Measurements from ENCODE around the gene SOWAHD.
"Not testable (repeated sequence)": the region's sequence is repeated elsewhere in the genome, so short reads cannot be mapped to it uniquely, and the experiment has no call there.

The SOWAHD gene

DNA sequence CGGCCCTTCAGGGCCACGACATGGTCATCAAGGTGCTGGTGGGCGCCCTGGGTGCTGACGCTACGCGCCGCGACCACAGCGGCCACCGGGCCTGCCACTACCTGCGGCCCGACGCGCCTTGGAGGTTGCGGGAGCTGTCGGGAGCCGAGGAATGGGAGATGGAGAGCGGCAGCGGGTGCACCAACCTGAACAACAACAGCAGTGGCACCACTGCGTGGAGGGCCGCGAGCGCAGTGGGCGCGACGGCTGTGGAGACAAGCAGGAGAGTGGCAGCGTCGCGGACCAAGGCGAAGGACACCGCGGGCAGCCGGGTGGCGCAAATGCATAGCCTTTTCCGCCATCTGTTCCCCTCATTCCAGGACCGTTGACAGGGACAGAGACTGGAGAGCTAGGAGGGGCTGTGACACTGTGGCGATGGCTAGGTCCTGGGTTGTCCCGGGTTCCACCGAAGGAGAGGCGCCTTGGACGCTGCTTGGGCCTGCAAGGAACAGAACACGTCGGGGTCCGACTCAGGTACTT lies 919 bp downstream of the SOWAHD start:
- no peak for DNase-seq

DNA sequence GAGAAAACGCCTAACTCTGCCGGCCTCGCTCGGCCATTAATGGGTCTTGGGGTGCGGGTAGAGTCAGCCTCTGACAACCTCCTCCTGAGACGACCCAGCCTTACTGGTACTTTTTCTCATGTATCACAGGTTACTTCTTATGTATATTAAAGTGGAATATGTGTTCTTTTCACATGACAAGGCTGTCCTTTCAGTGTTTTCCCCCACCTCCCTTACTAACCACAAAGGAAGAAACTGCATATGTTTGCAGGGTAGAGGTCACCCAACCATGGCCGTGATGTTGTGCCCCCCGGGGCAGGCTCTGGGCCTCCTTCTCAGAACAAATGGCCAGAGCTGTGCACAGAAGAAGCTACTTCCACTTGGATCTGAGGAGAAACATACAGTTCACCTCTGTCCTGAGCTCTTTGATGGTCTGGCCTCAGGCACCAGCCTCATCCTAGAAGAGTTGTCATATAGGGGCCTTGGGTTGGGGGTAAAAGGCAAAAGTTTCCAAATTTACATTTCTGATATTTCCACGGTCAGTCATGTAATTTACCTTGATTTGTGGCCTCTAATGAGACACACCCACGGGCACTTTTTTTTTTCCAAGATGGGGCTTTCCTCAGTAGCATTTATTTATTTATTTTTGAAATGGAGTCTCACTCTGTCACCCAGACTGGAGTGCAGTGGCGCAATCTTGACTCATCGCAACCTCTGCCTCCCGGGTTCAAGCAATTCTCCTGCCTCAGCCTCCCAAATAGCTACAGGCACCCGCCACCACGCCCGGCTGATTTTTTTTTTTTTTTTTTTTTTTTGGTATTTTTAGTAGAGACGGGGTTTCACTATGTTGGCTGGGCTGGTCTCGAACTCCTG lies 1.9 kb downstream of the SOWAHD start:
- DNase-seq: peak; percentile 8

DNA sequence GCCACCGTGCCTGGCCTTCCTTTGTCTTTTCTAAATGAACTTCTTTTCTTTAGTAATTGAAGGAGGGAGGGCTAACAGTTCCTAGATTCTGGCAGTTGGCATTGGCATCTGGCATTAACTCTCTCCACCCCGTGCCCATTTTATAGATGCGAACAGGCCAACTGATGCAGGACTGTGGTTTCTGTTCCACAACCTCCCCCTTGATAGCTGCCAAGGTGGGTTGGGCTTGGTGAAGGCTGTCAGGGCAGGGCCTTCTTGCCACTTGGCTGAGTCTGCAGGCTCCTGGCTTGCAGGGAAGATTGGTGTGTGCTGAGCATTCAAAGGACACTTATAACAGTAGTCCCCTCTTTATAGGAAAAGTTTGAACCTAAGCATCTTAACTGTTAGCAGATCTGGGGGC lies 4.3 kb downstream of the SOWAHD start:
- DNase-seq: no peak

DNA sequence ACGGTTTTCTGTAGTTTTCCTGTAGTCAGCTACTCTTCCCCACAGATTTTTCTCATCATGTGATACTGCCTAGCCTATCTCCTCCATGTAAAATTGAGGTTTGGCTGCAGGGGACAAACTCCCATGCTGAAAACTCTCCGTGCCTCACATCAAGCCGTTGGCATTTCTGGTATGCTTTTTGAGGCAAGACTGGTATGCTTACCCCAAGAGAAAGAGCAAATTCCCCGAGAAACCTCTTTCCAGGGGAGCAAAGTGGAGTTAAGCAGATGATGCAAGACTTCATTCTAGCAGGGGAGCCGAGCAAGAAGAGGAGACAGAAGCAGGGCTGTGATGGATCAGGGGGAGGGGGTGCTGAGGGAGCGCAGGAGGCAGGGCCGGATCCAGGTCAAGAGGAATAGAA lies 4.8 kb downstream of the SOWAHD start:
- DNase-seq: no peak

DNA sequence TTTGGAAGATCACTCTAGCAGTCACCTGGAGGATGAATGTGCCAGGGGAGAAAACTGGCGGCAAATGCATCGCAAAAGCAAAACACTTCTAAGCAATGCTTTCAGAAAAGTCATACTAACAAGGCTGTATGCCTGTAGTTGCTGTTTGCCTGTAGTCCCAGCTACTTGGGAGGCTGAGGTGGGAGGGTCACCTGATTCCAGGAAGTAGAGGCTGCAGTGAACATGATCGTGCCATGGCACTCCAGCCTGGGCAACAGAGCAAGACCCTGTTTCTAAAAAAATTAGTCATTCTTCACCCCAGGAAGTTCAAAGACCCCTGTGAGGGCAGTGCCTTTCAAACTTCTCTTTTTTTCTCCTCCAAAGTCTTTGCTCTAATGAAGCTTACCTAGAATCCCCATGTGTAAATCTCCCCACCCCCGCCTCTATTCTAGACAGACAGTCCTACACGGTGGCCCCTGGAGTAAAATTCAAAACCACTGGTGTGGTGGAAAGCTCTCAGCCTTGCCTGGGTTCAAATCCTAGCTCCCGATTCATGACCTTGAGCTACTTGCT lies 5.5 kb downstream of the SOWAHD start:
- DNase-seq: no peak

DNA sequence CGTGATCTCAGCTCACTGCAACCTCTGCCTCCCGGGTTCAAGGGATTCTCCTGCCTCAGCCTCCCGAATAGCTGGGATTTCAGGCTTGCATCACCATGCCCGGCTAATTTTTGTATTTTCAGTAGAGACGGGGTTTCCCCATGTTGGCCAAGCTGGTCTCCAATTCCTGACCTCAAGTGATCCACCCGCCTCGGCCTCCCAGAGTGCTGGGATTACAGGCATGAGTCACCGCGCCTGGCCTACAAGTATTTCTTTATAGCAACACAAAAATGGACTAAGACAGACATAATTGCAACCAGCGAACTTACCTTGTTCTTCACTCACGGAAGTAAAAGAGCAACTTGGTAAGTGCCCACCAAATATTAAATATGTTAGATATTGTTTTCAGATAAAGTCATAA lies 10.0 kb downstream of the SOWAHD start:
- not testable (repeated sequence) for DNase-seq

DNA sequence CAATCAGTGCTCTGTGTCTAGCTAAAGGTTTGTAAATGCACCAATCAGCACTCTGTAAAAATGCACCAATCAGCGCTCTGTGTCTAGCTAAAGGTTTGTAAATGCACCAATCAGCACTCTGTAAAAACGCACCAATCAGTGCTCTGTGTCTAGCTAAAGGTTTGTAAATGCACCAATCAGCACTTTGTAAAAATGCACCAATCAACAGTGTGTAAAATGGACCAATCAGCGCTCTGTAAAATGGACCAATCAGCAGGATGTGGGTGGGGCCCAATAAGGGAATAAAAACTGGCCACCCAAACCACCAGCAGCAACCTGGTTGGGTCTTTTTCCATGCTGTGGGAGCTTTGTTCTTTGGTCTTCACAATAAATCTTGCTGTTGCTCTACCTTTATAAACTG lies 11.0 kb downstream of the SOWAHD start:
- not testable (repeated sequence) for DNase-seq

DNA sequence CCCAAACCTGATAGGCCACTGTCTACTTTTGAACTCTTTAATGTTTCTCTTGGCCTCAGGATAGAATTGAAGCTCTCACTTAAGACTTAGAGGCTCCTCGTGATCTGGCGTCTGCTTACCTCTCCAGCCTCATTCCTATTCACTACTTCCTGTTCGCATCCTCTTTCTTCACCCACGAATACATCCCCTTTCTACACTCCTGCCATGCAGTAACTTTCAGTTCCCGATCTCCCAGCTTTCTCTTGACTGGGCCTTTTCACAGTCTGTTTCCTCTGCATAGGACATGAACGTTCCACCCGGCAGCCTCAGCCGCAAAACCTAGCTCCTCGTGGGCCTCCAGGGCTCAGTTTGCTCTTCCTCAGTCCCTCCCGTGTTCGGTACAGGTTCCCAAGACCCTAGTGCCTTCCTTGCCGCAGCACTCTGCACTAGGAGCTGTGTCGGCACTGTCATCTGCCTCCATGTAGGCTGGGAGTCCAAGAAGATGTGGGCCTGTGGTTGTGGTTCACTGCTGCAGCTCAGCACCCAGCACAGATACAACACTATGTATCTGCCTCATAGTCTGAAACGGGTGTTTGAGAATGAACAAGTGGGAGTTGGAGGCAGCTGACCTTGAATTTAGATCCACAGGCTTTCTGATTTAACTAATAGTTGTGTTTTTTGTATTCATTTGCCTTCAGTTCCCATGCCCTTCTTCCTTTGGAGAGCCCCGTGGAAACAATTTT lies 17.3 kb downstream of the SOWAHD start:
- DNase-seq: no peak

DNA sequence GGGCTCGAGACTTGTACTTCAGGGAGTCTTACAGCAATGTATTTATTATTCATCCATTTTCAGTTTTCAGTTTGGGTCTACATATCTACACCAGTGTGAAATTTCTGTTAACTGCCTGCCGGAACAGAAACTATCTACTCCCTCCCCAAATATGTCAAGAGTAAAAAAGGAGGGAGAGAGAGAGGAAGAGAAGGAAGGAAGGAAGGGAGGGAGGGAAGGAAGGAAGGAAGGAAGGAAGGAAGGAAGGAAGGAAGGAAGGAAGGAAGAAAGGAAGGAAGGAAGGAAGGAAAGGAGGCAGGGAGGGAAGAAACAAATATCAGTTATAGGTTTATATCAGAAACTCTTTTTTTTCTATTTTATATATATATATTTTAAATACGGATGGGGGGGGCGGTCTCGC lies 20.4 kb downstream of the SOWAHD start:
- DNase-seq: no peak

DNA sequence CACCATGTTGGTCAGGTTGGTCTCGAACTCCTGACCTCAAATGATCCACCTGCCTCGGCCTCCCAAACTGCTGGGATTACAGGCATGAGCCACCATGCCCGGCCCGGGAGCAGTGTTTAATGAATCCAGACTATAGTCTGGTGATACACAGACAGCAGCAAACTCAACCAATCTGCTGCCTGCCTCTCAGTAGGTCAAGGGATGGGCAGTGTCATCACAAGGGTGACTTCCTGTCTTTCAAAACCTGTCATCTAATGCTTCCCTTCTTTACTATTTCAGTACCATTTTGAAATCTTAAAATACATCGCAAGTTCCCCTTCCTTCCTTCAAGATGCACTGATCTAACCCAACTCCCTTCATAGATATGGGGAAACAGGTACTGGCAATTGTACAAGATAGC lies 24.6 kb downstream of the SOWAHD start:
- DNase-seq: peak; percentile 64

DNA sequence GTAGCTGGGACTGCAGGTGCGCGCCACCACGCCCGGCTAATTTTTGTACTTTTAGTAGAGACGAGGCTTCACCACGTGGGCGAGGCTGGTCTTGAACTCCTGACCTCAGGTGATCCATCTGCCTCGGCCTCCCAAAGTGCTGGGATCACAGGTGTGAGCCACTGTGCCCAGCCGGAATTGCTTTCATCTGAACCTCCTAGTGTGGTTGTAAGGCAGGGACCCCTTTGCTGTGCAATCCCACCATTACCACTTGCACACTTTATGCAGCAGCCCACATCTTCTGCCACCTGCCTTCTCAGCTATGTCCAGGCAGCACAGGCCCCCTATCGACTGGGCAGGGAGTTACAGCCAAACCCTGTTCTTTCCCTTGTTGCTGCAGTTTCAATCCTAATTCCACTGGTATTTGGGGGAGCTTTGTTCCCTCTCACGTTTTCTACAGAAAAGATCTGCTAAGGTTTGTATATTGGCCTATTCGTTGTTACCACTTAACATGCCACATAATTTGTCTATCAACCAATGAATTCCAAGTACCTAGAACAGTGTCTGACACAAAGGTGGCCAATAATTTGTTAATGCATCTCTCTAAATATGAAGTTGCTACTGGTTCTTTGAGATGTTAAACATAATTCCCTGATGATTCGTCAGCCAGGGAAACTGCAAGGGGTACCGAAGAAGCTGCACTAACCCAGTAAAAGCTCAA lies 26.5 kb downstream of the SOWAHD start:
- no peak for DNase-seq

DNA sequence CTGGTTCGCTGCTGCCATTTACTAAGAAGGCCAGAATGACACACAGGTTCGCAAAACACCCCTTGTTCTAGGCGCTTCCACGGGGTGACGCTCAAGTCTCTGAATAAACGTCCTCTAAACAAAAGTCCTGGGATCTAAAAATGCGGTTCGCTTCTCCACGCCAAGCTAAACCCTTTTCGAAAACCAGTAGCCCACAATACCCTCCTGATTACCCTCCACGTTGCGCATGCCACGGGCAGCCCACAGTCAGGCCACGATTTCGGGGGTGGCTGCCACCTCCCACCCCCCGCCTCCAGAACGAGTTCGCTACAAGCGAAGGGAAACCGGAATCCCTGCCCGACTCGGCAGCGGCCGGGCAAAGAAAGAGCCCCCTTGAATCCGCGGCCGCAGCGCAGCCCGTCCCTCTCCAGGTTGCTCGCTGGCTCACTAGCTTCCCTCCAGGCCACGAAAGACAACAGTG lies 32.6 kb downstream of the SOWAHD start:
- no peak for DNase-seq

DNA sequence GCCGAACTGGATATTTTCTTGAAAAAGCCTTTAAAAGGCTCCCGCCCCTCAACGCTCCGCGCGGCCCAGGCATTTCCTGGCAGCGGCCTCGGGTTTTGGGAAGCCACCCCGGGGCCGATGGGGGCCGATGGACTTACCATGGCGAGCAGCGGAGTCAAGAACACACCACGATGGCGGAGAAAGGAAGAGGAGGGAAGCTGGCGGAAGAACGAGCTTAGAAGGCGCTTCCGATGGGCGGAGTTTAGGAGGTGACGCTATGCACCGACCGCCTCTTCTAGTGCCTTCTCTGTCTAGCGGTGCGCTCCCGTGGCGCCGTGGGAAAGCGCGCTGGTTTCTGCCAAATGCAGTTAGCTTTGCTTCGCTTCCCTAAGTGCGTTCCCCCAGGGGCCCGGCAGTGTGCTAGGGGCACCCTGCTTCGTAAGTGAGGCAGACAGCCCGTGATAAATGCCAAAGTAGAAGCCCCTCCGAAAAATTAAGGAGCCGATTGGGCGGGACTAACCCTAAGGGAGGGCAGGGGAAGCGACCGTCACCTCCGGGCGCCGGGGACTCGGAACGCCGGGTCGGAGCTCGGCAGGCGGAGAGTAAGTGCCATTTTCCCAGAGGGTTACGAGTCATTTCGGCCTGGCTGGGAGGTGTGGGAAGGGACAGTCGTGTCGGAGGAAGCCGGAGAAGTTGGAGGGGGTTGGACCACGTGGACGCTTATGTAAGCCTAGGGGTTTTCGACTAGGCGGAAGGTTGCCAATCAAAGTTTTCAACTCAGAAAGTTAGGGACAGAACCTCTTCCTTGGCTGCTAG lies 33.2 kb downstream of the SOWAHD start, which contains the start of gene RPL39:
RPL39 (minus strand) TSS at position 194 of the 795 bp plus-strand sequence; CDS start at position 140, 54 bp downstream.
- peak; percentile 71 for DNase-seq

DNA sequence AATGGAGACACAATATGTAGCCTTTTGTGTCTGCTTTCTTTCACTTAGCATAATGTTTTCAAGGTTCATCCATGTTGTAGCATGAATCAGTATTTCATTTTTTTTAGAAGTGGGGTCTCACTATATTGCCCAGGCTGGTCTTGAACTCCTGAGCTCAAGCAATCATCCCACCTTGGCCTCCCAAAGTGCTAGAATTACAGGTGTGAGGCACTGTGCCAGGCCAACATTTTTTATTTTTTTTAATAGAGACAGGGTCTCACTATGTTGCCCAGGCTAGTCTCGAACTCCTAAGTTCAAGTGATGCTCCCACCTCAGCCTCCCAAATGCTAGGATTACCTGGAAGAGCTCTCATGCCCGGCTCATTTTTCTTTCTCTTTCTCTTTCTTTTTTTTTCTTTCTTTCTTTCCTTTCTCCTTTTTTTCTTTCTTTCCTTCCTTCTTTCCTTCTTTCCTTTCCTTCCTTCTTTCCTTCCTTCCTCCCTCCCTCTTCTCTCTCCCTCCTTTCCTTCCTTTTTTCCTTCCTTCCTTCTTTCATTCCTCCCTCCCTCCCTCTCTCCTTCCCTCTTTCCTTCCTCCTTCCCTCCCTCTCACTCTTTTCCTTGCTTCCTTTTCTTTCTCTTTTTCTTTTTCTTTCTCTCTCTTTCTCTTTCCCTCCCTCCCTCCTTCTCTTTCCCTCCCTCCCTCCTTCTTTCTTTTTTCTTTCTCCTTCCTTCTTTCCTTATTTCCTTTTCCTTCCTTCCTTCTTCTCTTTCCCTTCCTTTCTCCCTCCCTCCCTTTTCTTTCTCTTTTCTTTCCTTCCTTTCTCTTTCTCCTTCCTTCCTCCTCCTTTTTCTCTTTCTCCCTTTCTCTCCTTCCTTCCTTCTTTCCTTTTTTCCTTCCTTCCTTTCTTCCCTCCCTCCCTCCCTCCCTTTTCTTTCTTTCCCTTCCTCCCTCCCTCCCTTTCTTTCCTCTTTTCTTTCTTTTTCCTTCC lies 43.1 kb downstream of the SOWAHD start:
- no peak for DNase-seq

DNA sequence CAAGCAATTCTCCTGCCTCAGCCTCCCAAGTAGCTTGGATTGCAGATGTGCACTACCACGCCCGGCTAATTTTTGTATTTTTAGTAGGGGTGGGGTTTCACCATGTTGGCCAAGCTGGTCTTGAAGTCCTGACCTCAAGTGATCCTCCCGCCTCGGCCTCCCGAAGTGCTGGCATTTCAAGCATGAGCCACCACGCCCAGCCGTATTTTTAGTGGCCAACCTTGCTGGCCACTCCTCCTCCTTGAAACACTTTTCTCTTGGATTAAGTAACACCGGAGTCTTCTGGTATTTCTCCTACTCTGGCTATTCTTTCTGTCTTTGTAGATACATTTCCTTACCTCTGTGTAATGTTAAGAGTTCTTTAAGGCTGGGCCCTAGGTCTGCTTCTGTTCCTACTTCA lies 44.2 kb downstream of the SOWAHD start:
- no peak for DNase-seq

DNA sequence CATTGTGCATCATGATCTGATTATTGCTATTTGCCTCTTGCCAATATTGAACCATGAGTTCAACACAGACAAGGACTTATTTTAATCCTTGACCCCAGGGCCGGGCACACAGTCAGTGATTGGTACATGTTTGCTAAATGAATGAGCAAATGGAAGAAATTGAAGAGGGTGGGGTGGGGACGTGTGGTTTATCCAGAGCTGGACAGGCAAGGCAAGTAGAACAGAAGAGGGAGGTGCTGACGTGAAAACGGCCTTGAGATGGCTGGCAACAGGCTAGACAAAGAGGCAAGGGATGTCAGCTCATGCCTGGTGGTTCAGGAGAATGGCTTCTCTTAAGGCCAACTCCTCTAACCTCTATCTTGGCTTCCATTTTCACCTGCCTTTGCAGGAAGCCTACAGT lies 50.1 kb downstream of the SOWAHD start:
- DNase-seq: not testable (repeated sequence)

DNA sequence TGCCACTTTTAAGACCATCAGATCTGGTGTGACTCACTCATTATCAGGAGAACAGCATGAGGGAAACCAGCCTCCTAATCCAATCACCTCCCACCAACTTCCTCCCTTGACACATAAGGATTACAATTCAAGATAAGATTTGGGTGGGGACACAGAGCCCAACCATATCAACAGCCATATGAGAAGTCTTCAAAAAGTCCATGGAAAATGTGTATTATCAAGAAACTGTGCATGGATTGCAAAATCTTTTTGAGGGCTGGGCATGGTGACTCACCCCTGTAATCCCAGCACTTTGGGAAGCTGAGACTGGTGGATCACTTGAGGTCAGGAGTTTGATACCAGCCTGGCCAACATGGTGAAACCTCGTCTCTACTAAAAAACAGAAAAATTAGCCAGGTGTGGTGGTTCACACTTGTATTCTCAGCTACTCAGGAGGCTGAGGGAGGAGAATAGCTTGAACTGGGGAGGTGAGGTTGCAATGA lies 50.8 kb downstream of the SOWAHD start:
- peak; percentile 2 for DNase-seq
